SU-DHL-6 (cell line): ENCODE data around the gene ENOX1.

Source experiments
- H2AFZ ChIP-seq: fragments of 200-600 bp; sonication (generic); 2 replicates; pipeline ENCODE4 v1.6.1; 2014; ENCODE audit warnings: low read depth, mild to moderate bottlenecking, moderate library complexity, mixed read lengths, antibody characterized with exemption, low read length; ENCODE audit not compliant: severe bottlenecking
- H3F3A ChIP-seq: fragments of 200-600 bp; shearing (Covaris generic); 2 replicates; pipeline ENCODE4 v1.6.0; 2016; ENCODE audit warnings: antibody characterized with exemption, mild to moderate bottlenecking; ENCODE audit not compliant: insufficient read depth
- H3K27ac ChIP-seq: fragments of 200-600 bp; sonication (generic); 2 replicates; pipeline ENCODE4 v1.5.1; 2016; ENCODE audit warnings: low read depth, mild to moderate bottlenecking, low read length, moderate library complexity, mixed read lengths
- H3K27me3 ChIP-seq: fragments of 200-600 bp; sonication (generic), shearing (Covaris generic); 2 replicates; pipeline ENCODE4 v1.6.0; 2014; ENCODE audit warnings: mild to moderate bottlenecking, low read length
- H3K36me3 ChIP-seq: fragments of 200-600 bp; sonication (generic); 2 replicates; pipeline ENCODE4 v1.6.1; 2014; ENCODE audit warnings: mild to moderate bottlenecking, low read length, mixed read lengths
- H3K4me2 ChIP-seq: fragments of 300-600, 200-600 bp; shearing (Covaris generic), sonication (generic); 2 replicates; pipeline ENCODE4 v1.6.0; 2014; ENCODE audit warnings: low read length, low read depth, mild to moderate bottlenecking; ENCODE audit not compliant: poor library complexity, severe bottlenecking
- H3K4me3 ChIP-seq: fragments of 200-600 bp; sonication (generic); 2 replicates; pipeline ENCODE4 v1.5.1; 2014; ENCODE audit warnings: antibody characterized with exemption, low read length, mild to moderate bottlenecking, mixed read lengths; ENCODE audit not compliant: insufficient read depth, poor library complexity, severe bottlenecking
- H3K79me2 ChIP-seq: fragments of 200-600 bp; sonication (generic); 2 replicates; pipeline ENCODE4 v1.6.1; 2014; ENCODE audit warnings: mild to moderate bottlenecking, low read length, moderate library complexity; ENCODE audit not compliant: insufficient read depth
- H3K9ac ChIP-seq: fragments of 200-600 bp; sonication (generic); 2 replicates; pipeline ENCODE4 v1.7.0; 2014; ENCODE audit warnings: mild to moderate bottlenecking, low read length
- H3K9me2 ChIP-seq: fragments of 200-600 bp; sonication (generic); replicated peaks from 2 replicates; pipeline ENCODE4 v1.6.1; 2014; ENCODE audit warnings: low read length; ENCODE audit not compliant: insufficient read depth
- H3K9me3 ChIP-seq: fragments of 200-600 bp; sonication (generic); 2 replicates; pipeline ENCODE4 v1.6.1; 2014; ENCODE audit warnings: low read length, mixed read lengths; ENCODE audit not compliant: insufficient read depth
- H4K20me1 ChIP-seq: fragments of 200-600 bp; sonication (generic); 2 replicates; pipeline ENCODE4 v1.6.1; 2014; ENCODE audit warnings: low read depth, mild to moderate bottlenecking, antibody characterized with exemption, low read length, moderate library complexity, mixed read lengths
- EZH2phosphoT487 ChIP-seq: fragments of 200-600 bp; sonication (generic), shearing (Covaris generic); conservative IDR thresholded peaks from 2 replicates; pipeline ENCODE4 v1.6.1; 2018; ENCODE audit warnings: mild to moderate bottlenecking, antibody characterized with exemption, low read length, moderate library complexity, mixed read lengths
- TF ChIP-seq, protein P1 (sequence below): fragments of 200-600 bp; sonication (generic); IDR thresholded peaks from one replicate; pipeline ENCODE4 v1.5.1; 2017; ENCODE audit warnings: antibody characterized with exemption, mild to moderate bottlenecking, low read length, moderate library complexity; ENCODE audit not compliant: insufficient read depth, poor library complexity, severe bottlenecking

ENOX1 gene

DNA sequence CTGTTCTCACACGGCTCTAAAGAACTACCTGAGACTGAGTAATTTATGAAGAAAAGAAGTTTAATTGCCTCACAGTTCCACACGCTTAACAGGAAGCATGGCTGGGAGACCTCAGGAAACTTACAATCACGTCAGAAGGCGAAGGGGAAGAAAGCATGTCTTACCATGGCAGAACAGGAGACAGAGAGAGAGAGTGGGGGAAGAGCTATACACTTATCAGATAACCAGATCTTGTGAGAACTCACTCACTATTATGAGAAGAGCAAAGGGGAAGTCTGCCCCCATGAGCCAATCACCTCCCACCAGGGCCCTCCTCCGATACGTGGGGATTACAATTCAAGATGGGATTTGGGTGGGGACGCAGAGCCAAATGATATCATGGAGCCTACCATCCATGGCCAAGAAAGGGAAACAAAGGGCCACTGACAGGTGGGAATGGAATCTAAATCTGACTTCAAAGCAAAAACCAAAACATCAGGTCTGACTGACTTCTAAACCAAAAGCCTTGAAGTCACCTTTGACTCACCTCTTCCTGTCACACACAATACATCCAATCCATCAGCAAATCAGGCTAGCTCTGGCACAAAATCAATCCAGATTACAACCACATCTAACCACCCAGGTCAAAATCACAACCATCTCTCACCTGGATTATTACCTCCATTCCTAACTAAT is 189.7 kb downstream of the ENOX1 start:
- no peaks in the 10 kb centered on the region for H4K20me1 ChIP-seq
- H3K27me3 ChIP-seq = no peaks in the 10 kb centered on the region
- H3K27ac ChIP-seq = no peak overlapping the region
- no peaks in the 10 kb centered on the region for H3K36me3 ChIP-seq
- no peak overlapping the region for H3K4me2 ChIP-seq
- no peak overlapping the region for H2AFZ ChIP-seq
- H3F3A ChIP-seq = no peaks in the 10 kb centered on the region
- no peak overlapping the region for H3K9ac ChIP-seq
- H3K9me2 ChIP-seq = no peaks in the 10 kb centered on the region
- H3K9me3 ChIP-seq = no peaks in the 10 kb centered on the region
- no peaks in the 10 kb centered on the region for H3K79me2 ChIP-seq
- no peak for TF ChIP-seq EZH2phosphoT487
- H3K4me3 ChIP-seq = no peak overlapping the region

- Histone ChIP-seq H3K27ac (no peak overlapping the region), H3K27me3 (no peaks in the 10 kb centered on the region), H3K79me2 (no peaks in the 10 kb centered on the region), H3K9me3 (no peaks in the 10 kb centered on the region), H4K20me1 (no peaks in the 10 kb centered on the region), H3K9me2 (no peaks in the 10 kb centered on the region), H2AFZ (no peak overlapping the region), H3K4me2 (no peak overlapping the region), H3F3A (no peaks in the 10 kb centered on the region), H3K9ac (no peak overlapping the region), H3K4me3 (no peak overlapping the region), H3K36me3 (no peaks in the 10 kb centered on the region)
- no peak for TF ChIP-seq EZH2phosphoT487
- TF ChIP-seq, protein P1, sequence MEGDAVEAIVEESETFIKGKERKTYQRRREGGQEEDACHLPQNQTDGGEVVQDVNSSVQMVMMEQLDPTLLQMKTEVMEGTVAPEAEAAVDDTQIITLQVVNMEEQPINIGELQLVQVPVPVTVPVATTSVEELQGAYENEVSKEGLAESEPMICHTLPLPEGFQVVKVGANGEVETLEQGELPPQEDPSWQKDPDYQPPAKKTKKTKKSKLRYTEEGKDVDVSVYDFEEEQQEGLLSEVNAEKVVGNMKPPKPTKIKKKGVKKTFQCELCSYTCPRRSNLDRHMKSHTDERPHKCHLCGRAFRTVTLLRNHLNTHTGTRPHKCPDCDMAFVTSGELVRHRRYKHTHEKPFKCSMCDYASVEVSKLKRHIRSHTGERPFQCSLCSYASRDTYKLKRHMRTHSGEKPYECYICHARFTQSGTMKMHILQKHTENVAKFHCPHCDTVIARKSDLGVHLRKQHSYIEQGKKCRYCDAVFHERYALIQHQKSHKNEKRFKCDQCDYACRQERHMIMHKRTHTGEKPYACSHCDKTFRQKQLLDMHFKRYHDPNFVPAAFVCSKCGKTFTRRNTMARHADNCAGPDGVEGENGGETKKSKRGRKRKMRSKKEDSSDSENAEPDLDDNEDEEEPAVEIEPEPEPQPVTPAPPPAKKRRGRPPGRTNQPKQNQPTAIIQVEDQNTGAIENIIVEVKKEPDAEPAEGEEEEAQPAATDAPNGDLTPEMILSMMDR = no peak
Measured at GRCh38 chr13:43596006-43596405, 190.8 kb downstream of the ENOX1 start.

GRCh38 chr13:43587376-43587775 is 199.4 kb downstream of the ENOX1 start:
- H3K9ac ChIP-seq = no peak overlapping the region
- TF ChIP-seq, protein P1 = no peak
- TF ChIP-seq EZH2phosphoT487 = no peak

GRCh38 chr13:43584751-43585150 is 202.0 kb downstream of the ENOX1 start:
- Histone ChIP-seq H3K27me3 (no peaks in the 10 kb centered on the region), H3K4me3 (no peak overlapping the region), H3K79me2 (no peaks in the 10 kb centered on the region), H2AFZ (no peak overlapping the region), H3K9ac (no peak overlapping the region), H3K27ac (no peak overlapping the region), H3F3A (no peaks in the 10 kb centered on the region), H3K4me2 (no peak overlapping the region), H3K9me2 (no peaks in the 10 kb centered on the region), H3K9me3 (no peaks in the 10 kb centered on the region), H4K20me1 (no peaks in the 10 kb centered on the region), H3K36me3 (no peaks in the 10 kb centered on the region)
- TF ChIP-seq EZH2phosphoT487 = no peak
- TF ChIP-seq, protein P1 = no peak

More at GRCh38 chr13:43587376-43587775, 199.4 kb downstream of the ENOX1 start:
- no peaks in the 10 kb centered on the region for H3K36me3 ChIP-seq
- no peaks in the 10 kb centered on the region for H3F3A ChIP-seq
- H3K9me3 ChIP-seq = no peaks in the 10 kb centered on the region
- H3K27ac ChIP-seq = no peak overlapping the region
- H2AFZ ChIP-seq = no peak overlapping the region
- H3K4me3 ChIP-seq = no peak overlapping the region
- H4K20me1 ChIP-seq = no peaks in the 10 kb centered on the region
- no peak overlapping the region for H3K4me2 ChIP-seq
- H3K27me3 ChIP-seq = no peaks in the 10 kb centered on the region
- no peaks in the 10 kb centered on the region for H3K79me2 ChIP-seq
- no peaks in the 10 kb centered on the region for H3K9me2 ChIP-seq
